Inflammatory macrophage treated with lipopolysaccharide for 4 hours (primary cell): ENCODE data around the gene ACTL8.

Source experiments
- DNase-seq: peaks from one replicate; pipeline ENCODE4 v3.0.0-alpha.2; 2020

Gene ACTL8

DNA sequence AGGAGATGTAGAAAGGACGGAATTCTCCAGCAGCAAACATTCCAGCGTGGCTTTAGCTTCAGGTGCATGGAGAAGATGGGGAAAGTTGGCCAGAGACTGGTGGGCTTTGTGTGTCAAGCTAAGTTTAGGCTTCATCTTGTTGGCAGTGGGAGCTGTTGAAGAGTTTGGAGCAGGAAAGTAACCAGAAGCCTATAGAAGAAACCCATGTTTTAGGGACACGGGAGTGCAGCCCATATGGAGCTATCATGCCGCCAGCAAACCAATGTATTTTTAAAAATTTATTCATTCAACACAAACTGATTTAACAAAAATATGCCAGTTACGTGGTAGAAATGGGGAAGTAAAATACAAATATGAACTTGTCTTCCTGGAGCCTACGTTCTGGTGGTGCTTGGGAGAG lies 53.7 kb downstream of the ACTL8 start:
- no peak for DNase-seq

GRCh38 chr1:17810668-17811067 lies 55.5 kb downstream of the ACTL8 start:
- DNase-seq: no peak

GRCh38 chr1:17816511-17816910 lies 61.4 kb downstream of the ACTL8 start:
- no peak for DNase-seq

GRCh38 chr1:17819129-17819802 lies 64.1 kb downstream of the ACTL8 start:
- DNase-seq: no peak

- DNase-seq: no peak
Observed at GRCh38 chr1:17820198-17820597, 65.1 kb downstream of the ACTL8 start.

DNA sequence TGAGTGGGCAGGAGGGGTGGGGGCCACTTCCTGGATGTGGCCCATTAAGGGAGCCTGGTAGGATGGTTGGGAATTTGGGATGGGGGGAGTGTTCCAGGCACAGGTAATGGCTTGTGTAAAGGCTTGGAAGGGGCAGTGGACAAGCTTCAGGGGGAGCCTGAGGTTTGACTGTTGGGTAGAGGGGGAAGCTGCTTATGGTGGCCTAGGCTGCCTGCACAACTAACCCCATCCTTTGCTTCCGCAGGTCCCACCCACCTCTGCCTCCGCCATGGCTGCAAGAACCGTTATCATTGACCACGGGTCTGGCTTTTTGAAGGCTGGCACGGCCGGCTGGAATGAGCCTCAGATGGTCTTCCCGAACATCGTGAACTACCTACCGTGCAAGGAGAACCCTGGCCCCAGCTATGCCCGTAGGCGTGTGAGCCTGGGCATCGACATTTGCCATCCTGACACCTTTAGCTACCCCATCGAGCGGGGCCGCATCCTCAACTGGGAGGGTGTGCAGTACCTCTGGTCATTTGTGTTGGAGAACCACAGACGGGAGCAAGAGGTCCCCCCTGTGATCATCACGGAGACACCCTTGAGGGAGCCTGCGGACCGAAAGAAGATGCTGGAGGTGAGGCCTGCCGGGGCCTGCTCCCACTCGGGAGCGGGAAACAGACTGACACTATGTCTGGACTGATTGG lies 67.8 kb downstream of the ACTL8 start:
- no peak for DNase-seq

DNA sequence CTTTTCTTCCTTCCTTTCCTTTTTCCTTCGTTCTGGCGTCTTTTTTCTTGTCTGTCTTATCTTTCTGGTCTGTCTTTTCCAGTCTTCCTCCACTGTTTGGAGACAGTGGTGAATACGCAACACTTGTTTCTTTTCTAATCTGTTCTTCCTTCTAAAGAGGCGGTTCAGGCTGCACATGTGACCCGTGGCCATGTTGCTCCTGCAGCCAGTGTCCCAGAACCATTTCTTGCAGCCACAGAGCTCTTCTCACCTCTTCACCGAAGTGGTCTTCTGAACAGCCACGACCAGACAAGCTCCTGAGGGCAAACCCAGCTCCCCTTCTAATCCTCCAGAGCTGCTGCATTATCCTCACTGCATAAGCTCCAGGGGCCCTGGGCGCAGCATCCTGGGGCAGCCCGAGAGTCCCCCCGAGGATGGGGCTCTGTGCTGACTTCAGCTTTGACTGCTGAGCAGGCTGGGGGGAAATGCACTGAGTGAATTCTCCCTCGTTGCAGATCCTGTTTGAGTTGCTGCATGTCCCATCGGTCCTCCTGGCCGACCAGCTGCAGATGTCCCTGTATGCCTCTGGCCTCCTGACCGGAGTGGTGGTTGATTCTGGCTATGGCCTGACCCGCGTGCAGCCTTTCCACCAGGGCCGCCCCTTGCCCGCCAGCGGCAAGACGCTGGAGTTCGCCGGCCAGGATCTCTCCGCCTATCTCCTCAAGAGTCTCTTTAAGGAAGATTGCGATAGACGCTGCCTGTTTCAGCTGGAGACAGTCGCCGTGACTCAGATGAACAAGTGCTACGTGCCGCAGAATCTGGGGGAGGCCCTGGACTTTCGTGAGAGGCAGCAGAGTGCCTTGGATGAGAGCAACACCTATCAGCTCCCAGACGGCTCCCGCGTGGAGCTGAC lies 70.4 kb downstream of the ACTL8 start:
- no peak for DNase-seq

DNA sequence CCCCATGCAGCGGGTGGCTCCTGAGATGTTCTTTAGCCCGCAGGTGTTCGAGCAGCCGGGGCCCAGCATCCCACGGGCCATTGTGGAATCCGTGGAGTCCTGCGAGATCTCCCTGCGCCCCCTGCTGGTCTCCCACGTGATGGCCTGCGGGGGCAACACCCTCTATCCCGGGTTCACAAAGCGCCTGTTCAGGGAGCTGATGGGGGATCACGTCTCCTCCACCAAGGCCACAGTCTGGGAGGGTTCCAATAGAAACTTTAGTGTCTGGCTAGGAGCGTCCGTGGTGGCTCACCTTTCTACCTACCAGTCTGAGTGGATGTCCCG lies 71.0 kb downstream of the ACTL8 start:
- peak; percentile 27 for DNase-seq

- no peak for DNase-seq
Observed at GRCh38 chr1:17828991-17829390, 73.9 kb downstream of the ACTL8 start.

DNA sequence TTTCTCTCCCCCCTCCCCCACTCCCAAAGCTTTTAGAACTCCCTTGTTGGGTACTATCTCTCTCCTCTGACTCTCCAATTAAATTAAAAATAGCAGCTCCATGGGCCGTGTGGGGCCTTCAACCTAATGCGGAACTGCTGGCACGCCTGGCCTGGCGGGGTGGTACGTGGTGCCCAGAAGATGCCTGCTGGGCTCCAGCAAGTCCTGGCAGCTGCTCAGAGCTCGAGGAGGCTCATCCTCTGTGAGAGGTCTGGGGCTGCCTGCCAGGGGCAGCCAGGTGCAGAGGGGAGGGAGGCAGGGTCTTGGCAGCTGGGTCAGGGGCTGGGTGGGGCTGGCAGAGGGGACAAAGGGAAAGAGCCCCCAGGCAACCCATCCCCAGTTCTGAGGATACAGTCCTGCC lies 74.4 kb downstream of the ACTL8 start:
- no peak for DNase-seq

- no peak for DNase-seq
Observed at GRCh38 chr1:17831597-17831996, 76.5 kb downstream of the ACTL8 start.

DNA sequence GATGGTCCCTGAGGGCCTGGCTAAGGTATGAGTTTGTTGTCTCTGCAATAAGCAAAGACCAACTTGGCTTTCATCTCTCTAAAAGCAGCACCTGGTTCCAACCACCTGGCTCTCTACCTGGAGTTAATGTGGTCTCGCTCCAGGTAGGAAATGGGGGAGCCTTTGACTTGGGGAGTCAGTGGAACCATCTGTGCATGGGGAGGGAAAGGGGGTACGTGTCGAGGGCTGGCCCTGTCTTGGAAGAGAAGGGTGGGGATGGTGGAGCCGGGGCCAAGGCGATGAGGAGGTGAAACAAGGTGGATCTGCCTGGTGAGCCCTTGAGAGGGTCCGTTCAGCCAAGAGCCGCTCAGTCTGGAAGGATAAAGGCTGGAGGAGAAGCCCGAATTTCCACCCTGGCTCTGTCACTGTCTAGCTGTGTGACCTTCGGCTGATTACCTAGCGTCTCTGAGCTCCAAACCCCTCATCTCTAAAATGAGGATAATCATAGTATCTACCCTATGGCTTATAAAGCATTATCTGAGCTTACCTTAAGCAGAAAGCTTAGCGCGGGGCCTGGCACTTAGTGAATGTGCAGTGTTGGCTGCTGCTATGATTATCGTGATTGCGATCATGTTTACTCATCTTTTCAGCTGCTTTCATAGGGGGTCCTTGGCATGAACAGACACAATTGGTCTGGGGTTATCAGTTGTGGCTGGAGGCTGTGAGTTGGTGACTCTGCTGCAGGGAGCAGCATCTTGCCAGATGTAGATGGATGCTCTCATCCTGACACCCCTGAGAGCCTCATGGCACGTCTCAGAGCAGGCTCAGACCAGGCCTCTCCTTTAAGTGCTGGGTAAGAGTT lies 78.7 kb downstream of the ACTL8 start:
- no peak for DNase-seq

DNA sequence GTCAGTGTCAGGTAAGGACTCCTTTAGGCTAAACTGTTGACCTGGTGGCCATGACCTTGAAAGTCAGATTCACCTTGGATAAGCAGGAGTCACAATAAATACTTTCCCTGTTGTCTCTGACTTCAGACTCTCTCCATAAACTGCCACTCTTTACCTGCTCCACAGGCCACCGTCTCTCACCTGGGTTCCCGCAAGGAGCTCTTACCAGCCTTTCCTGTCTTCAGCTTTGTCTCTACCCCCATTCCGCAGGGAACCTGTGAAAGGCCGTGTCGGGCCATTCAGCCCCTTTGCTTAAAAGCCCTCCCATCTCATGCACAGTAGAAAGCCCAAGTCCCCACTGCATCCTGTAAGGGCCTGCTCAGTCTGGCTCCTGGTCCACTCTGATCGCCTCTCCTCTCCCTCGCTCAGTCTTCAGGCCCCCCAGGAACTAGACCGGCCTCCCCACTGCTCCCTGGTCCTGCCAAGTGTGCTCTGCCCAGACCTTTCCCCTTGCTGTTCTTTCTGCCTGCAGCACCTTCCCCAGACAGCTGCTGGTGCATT lies 79.5 kb downstream of the ACTL8 start:
- DNase-seq: no peak

DNA sequence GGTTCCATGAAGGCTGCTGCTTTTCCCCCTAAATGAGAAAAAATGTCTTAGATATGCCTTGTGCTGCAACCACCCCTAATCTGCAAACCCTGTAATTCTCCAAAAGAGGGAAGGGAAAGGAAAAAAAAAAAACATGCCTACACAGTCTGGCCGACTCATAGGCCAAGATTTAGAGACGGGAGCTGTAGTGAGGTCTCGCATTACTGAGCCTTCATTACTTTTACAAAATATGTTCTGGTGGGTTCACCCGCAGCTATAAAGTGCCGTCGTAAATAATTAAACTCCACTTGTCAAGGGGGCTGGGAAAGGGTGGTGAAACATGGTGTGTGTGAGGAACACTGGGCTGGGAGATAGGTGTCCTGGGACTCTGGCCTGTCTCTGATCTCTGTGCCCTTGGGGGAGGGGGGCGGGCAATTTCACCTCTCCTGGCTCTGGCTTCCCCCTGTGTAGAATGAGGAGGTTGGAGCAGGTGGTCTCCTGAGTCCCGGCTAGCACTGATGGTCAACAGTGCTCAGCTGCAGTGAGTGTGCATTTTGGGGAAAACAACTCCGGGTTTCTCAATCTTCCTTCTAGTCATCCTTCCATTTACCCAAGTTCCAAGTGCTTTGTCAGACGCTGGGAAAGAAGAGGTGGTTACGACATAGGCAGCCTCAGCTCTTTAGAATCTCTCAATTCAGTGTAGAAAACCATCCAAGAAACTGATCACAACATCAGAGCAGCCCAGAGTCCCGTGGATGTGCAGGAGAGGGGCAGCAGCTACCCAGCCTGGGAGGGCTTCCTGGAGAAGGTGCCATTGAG lies 82.3 kb downstream of the ACTL8 start:
- DNase-seq: no peak

- DNase-seq: no peak
Observed at GRCh38 chr1:17839641-17840196, 84.6 kb downstream of the ACTL8 start.

DNA sequence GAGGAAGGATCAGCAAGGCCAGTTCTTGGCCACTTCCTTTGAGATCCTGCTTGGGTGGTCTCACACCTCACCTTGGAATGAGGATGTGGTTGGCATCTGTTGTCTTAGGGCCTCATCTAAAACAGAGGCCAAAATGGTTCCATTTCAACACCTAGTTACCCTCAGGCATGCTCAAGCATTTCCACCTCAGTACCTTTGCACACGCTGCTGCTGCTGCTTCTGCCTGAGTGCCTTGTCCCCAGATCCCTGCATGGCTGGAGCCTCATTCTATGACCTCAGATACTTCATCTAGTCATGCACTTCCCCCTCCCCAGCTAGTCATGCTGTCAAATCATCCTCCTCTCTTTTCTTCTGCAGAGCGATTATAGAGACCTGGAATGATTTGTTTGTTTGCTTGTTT lies 86.8 kb downstream of the ACTL8 start:
- no peak for DNase-seq

- no peak for DNase-seq
Observed at GRCh38 chr1:17842686-17843085, 87.6 kb downstream of the ACTL8 start.

DNA sequence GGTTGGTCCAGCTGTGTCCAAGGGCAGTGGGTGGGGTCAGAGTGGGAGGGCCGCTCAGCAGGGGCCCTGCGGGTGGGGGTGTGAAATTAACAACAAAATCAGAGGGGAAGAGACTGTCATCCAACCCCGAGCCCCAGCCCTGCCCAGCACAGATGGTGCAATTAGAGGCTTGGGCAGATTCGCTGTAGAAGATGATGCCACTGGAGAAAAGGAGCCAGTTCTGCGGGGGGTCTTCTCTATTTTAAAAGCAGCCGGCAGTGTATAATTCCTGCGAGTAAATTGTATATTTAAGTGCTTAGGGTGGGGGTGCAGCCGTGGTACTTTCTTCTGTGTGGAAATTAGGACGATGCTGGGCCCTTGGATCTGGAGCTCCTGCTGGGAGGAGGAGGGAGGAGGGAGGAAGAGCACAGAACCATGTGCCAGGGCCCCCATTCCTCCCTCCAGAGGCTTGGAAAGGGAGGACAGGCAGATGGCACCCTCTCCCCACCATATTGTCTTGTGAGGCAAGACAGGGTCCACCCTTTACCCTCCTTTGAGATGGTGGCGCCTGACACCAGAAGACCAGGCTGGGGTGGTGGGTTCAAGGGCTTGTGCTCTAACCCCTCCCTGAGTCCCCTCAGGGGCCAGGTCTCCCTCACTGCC lies 89.2 kb downstream of the ACTL8 start:
- DNase-seq: no peak

- no peak for DNase-seq
Observed at GRCh38 chr1:17845583-17845982, 90.5 kb downstream of the ACTL8 start.

- DNase-seq: no peak
Observed at GRCh38 chr1:17846341-17846740, 91.2 kb downstream of the ACTL8 start.

GRCh38 chr1:17847111-17847510 lies 92.0 kb downstream of the ACTL8 start:
- no peak for DNase-seq
